HG03175 (cell line): ENCODE results near the gene MC1R.
"Not testable (repeated sequence)": the region's sequence is repeated elsewhere in the genome, so short reads cannot be mapped to it uniquely, and the experiment has no call there.

Source experiments
- ATAC-seq: cut with Tn5 transposase; IDR thresholded peaks from one replicate; pipeline ENCODE4 v1.9.1; 2021; ENCODE audit warnings: mild to moderate bottlenecking, moderate library complexity; ENCODE audit not compliant: unreplicated experiment

The MC1R gene

DNA sequence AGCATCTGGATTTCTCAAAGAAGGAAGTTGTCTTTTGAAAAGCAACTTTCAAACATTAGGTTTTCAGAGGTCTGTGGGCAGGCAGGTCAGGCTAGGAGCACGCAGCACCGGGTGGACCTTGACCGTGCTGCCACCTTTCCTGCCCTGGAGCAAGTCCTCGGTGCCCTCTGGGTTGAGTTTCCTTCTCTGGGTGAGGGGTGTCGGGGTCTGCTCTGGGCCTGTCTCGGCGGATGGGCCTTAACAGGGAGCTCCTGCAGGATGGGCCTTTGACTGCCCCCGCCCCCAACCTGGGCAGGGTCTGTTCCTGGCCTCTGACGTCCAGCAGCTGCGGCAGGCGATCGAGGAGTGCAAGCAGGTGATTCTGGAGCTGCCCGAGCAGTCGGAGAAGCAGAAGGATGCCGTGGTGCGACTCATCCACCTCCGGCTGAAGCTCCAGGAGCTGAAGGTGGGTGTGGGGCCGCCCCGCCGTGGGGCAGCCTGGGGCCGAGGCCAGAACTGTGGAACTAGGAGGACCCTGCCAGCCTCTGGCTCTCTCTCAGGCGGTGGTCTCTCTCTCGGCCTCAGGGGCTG lies 38.6 kb downstream of the MC1R start:
- ATAC-seq, result no peak

GRCh38 chr16:89958068-89958467 lies 39.4 kb downstream of the MC1R start:
- ATAC-seq, result no peak

DNA sequence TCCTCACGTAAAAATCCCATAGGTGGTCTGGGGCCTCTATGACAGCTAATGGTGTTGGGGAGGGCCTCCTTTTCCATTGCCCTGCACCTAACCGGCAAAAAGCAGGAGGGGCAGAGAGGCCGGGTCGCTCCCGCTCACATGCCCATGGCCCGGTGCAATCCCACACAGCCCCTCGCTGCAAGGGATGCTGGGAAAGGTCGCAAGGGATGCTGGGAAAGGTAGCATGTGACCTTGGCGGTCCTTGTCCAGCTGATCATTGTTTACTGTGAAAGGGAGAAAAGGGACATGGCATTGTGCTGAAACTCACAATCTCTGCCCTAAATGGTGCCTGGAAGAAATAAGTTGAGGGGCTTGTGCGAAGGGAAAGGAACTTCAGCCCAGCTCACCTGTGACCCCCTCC lies 39.9 kb downstream of the MC1R start:
- ATAC-seq, result no peak

DNA sequence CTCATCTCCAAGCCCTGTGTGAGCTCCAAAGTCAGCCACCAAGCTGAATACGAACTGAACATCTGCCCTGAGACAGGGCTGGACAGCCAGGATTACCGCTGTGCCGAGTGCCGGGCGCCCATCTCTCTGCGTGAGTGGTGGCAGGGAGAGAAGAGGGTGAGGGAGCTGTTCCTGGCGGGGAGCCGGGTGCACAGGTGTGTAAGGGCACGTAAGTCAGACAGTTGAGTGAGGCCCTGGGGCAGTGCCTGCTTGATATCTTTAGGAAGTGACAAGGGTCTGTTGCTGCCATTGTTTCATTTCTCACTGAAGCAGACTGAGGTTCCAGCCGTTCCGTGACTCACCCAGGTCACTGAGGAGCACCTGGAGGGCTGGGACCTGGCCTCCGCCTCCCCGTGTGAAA lies 42.3 kb downstream of the MC1R start:
- ATAC-seq, result no peak

DNA sequence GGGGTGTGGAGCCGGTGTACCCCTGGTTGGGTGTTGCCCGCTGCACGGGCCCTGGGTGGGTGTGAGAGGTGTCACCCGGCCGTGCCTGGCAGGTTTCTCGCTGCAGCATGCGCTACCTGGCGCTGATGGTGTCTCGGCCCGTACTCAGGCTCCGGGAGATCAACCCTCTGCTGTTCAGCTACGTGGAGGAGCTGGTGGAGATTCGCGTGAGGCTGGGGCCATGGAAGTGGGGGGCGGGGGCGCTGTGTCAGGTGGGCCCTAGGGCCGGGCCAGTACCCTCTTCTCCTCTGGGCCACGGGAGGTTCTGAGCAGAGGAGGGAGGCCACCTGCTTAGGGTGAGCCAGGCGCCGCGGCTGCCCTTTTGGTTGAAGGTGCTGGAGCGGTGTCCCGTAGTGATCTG lies 43.3 kb downstream of the MC1R start:
- ATAC-seq, result no peak

DNA sequence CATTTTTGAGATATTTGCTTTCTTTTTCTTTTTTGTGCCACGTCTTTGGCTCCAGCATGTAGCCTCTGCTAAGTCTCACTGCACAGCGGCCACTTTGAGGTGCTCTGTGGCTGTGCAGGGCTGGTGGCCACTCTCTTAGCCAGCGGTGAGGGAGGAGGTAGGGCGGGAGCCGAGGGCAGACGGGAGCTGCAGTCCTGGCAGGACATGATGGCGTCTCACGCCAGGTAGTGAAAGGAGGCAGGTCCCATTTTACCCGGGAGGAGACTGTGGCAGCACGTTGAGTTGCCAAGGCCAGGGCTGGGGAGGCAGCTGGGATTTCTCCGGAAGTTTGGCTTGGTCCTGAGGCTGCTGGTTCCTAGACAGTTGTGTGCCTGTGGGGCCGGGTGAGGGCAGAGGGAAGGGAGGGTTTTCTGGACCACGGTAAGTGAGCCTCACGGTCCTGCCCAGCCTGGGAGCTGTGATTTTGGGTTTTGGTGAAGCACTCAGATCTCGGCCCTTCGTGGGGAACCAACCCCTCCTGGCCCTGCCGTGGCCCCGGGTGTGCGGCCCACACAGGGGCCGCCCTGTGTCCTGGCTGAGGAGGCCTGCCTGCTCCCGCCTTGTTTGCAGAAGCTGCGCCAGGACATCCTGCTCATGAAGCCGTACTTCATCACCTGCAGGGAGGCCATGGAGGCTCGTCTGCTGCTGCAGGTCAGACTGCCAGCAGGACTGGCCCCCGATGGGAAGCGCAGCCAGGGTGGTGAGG lies 44.3 kb downstream of the MC1R start:
- ATAC-seq, result no peak

DNA sequence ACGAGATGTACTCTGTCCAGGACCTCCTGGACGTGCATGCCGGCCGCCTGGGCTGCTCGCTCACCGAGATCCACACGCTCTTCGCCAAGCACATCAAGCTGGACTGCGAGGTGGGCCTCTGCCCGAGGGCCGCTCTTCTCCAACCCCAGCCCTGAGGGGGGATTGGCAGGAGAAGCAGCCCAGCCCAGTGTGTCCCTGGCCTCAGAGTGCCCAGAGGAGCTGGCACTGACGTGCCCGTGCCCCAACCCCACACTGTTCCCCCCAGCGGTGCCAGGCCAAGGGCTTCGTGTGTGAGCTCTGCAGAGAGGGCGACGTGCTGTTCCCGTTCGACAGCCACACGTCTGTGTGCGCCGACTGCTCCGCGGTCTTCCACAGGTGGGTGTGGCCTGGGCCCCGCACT lies 45.5 kb downstream of the MC1R start:
- ATAC-seq, result no peak

DNA sequence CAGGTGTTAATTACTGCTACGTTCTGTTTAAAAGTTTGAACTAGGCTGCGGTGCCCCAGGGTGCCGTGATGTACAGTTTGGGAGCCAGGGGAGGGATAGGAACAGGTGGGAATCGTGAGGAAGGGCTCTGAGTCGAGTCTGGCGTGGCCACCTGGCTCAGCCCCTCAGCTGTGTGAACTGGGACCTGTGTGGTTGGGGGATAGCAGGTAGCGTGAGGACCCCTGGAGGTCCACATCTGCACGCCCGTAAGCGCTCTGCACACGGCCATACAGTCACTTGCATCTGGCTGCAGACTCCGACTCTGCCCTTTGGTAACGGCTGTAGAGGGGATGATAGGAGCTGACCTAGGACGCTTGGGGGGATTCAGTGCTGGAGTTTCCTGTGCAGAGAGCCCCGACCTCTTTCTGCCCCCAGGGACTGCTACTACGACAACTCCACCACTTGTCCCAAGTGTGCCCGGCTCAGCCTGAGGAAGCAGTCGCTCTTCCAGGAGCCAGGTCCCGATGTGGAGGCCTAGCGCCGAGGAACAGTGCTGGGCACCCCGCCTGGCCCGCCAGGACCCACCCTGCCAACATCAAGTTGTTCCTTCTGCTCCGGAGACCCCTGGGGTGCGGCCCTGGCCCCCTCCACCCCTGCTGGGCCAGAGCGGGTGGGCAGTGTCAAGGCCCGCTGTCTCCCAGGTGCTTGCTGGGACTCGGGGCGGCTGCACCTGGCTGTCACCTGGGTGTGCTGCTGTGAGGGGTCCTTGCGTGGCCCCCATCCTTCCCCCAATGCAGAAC lies 47.0 kb downstream of the MC1R start:
- ATAC-seq, result no peak

- no peak for ATAC-seq
Measured at GRCh38 chr16:89966756-89967155, 48.1 kb downstream of the MC1R start.

GRCh38 chr16:89967436-89967835 lies 48.8 kb downstream of the MC1R start:
- not testable (repeated sequence) for ATAC-seq

- not testable (repeated sequence) for ATAC-seq
Measured at GRCh38 chr16:89968074-89968473, 49.4 kb downstream of the MC1R start.

DNA sequence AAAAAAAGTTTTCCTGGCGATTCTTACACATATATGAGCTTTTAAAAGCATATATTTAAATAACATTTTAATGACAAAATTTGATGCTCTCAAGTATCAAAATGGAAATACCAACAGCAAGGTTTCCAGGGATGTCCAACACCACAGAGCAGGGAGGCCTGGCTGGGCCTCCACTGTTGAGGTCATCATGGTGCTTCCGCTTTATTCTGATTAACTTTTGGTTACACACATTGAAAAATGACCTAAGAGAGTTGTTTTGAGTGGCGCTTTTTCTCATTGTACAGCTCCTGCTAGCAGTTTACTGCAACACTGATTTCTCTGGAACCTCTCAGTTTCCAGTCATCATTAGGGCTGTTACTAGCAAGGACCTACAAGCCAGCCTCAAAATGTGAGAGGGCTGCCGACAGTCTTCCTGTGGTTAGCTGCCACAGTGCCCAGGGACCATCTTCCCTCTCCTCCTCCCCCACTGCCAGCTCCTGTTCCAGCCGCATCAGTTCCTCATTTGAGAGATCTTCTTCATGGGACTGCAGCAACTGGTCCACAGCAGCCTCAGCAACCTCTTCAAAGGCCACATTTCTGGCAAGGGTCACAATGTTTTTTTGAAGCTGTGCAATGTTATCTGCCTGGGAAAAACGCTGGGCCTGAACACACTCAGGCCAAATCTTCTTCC lies 51.2 kb downstream of the MC1R start:
- no peak for ATAC-seq
